Measurements from ENCODE around the gene MRPL36.

MRPL36 gene

GRCh38 chr5:1765880-1766235, 33.8 kb downstream of the MRPL36 start:
- POLR2A ChIA-PET = no interaction called here
- no peak for DNase-seq
- CTCF ChIA-PET = no interaction called here

GRCh38 chr5:1765141-1765879, 34.3 kb downstream of the MRPL36 start:
- CTCF ChIA-PET = no interaction called here
- no peak overlapping the region for H3K27ac ChIP-seq (ENCODE audit: insufficient read depth in 1 of 2, low read depth in 1 of 2, low read length in 2 of 2, poor library complexity in 1 of 2, severe bottlenecking in 2 of 2)
- no peaks in the 10 kb centered on the region for H3K36me3 ChIP-seq (ENCODE audit: control insufficient read depth in 4 of 4, insufficient read depth in 4 of 4, low read length in 3 of 4)
- peaks cover 0 to 48% (median 19%) of the 10 kb centered on the region in 5 experiments for H3K27me3 ChIP-seq (replicated peaks in 2 of 5; ENCODE audit: control insufficient read depth in 4 of 5, insufficient read depth in 5 of 5, low read length in 4 of 5)
- H3K4me3 ChIP-seq (ENCODE audit: control insufficient read depth in 1 of 7, extremely low read depth in 1 of 7, insufficient read depth in 4 of 7, low read depth in 2 of 7, low read length in 6 of 7) = no peak overlapping the region
- POLR2A ChIA-PET = no interaction called here
- WGBS (ENCODE audit: insufficient coverage) = 89% methylated on average over 8 of the region's 15 CpGs
- no peak for DNase-seq
- H3K9me3 ChIP-seq (ENCODE audit: control extremely low read depth in 1 of 5, control insufficient read depth in 4 of 5, insufficient read depth in 2 of 5, low read depth in 1 of 5, low read length in 4 of 5) = peaks cover 0 to 3% (median 0%) of the 10 kb centered on the region in 5 experiments
- H3K4me1 ChIP-seq (ENCODE audit: control extremely low read depth in 1 of 4, control insufficient read depth in 4 of 4, insufficient read depth in 4 of 4, low read length in 3 of 4) = no peaks in the 10 kb centered on the region

More at GRCh38 chr5:1765880-1766235, 33.8 kb downstream of the MRPL36 start:
- WGBS (ENCODE audit: insufficient coverage) = 100% methylated on average over 3 of the region's 3 CpGs
- no peak overlapping the region for H3K4me3 ChIP-seq (ENCODE audit: control insufficient read depth in 1 of 7, extremely low read depth in 1 of 7, insufficient read depth in 4 of 7, low read depth in 2 of 7, low read length in 6 of 7)
- no peaks in the 10 kb centered on the region for H3K4me1 ChIP-seq (ENCODE audit: control extremely low read depth in 1 of 4, control insufficient read depth in 4 of 4, insufficient read depth in 4 of 4, low read length in 3 of 4)
- H3K27me3 ChIP-seq (replicated peaks in 2 of 5; ENCODE audit: control insufficient read depth in 4 of 5, insufficient read depth in 5 of 5, low read length in 4 of 5) = peaks cover 0 to 50% (median 19%) of the 10 kb centered on the region in 5 experiments
- H3K27ac ChIP-seq (ENCODE audit: insufficient read depth in 1 of 2, low read depth in 1 of 2, low read length in 2 of 2, poor library complexity in 1 of 2, severe bottlenecking in 2 of 2) = no peak overlapping the region
- H3K9me3 ChIP-seq (ENCODE audit: control extremely low read depth in 1 of 5, control insufficient read depth in 4 of 5, insufficient read depth in 2 of 5, low read depth in 1 of 5, low read length in 4 of 5) = peaks cover 0 to 3% (median 0%) of the 10 kb centered on the region in 5 experiments
- no peaks in the 10 kb centered on the region for H3K36me3 ChIP-seq (ENCODE audit: control insufficient read depth in 4 of 4, insufficient read depth in 4 of 4, low read length in 3 of 4)

GRCh38 chr5:1764606-1764960, 35.1 kb downstream of the MRPL36 start:
- Histone ChIP-seq H3K9me3 (ENCODE audit: control extremely low read depth in 1 of 5, control insufficient read depth in 4 of 5, insufficient read depth in 2 of 5, low read depth in 1 of 5, low read length in 4 of 5) (peaks cover 0 to 3% (median 0%) of the 10 kb centered on the region in 5 experiments), H3K36me3 (ENCODE audit: control insufficient read depth in 4 of 4, insufficient read depth in 4 of 4, low read length in 3 of 4) (no peaks in the 10 kb centered on the region), H3K4me1 (ENCODE audit: control extremely low read depth in 1 of 4, control insufficient read depth in 4 of 4, insufficient read depth in 4 of 4, low read length in 3 of 4) (no peaks in the 10 kb centered on the region), H3K27ac (ENCODE audit: insufficient read depth in 1 of 2, low read depth in 1 of 2, low read length in 2 of 2, poor library complexity in 1 of 2, severe bottlenecking in 2 of 2) (no peak overlapping the region), H3K27me3 (replicated peaks in 2 of 5; ENCODE audit: control insufficient read depth in 4 of 5, insufficient read depth in 5 of 5, low read length in 4 of 5) (peaks cover 0 to 48% (median 19%) of the 10 kb centered on the region in 5 experiments), H3K4me3 (ENCODE audit: control insufficient read depth in 1 of 7, extremely low read depth in 1 of 7, insufficient read depth in 4 of 7, low read depth in 2 of 7, low read length in 6 of 7) (no peak overlapping the region)
- ChIA-PET POLR2A (no interaction called here), CTCF (no interaction called here)
- no peak for DNase-seq
- 94% methylated on average over 11 of the region's 11 CpGs for WGBS (ENCODE audit: insufficient coverage)

GRCh38 chr5:1763960-1764605, 35.6 kb downstream of the MRPL36 start:
- H3K27me3 ChIP-seq (replicated peaks in 2 of 5; ENCODE audit: control insufficient read depth in 4 of 5, insufficient read depth in 5 of 5, low read length in 4 of 5) = peaks cover 0 to 48% (median 19%) of the 10 kb centered on the region in 5 experiments
- POLR2A ChIA-PET = no interaction called here
- peaks cover 0 to 3% (median 0%) of the 10 kb centered on the region in 5 experiments for H3K9me3 ChIP-seq (ENCODE audit: control extremely low read depth in 1 of 5, control insufficient read depth in 4 of 5, insufficient read depth in 2 of 5, low read depth in 1 of 5, low read length in 4 of 5)
- H3K27ac ChIP-seq (ENCODE audit: insufficient read depth in 1 of 2, low read depth in 1 of 2, low read length in 2 of 2, poor library complexity in 1 of 2, severe bottlenecking in 2 of 2) = no peak overlapping the region
- H3K4me1 ChIP-seq (ENCODE audit: control extremely low read depth in 1 of 4, control insufficient read depth in 4 of 4, insufficient read depth in 4 of 4, low read length in 3 of 4) = no peaks in the 10 kb centered on the region
- CTCF ChIA-PET = no interaction called here
- H3K36me3 ChIP-seq (ENCODE audit: control insufficient read depth in 4 of 4, insufficient read depth in 4 of 4, low read length in 3 of 4) = no peaks in the 10 kb centered on the region
- WGBS (ENCODE audit: insufficient coverage) = 86% methylated on average over 32 of the region's 32 CpGs
- no peak overlapping the region for H3K4me3 ChIP-seq (ENCODE audit: control insufficient read depth in 1 of 7, extremely low read depth in 1 of 7, insufficient read depth in 4 of 7, low read depth in 2 of 7, low read length in 6 of 7)
- DNase-seq = no peak

- no peak overlapping the region for H3K4me3 ChIP-seq (ENCODE audit: control insufficient read depth in 1 of 7, extremely low read depth in 1 of 7, insufficient read depth in 4 of 7, low read depth in 2 of 7, low read length in 6 of 7)
- peaks cover 0 to 48% (median 19%) of the 10 kb centered on the region in 5 experiments for H3K27me3 ChIP-seq (replicated peaks in 2 of 5; ENCODE audit: control insufficient read depth in 4 of 5, insufficient read depth in 5 of 5, low read length in 4 of 5)
- ChIA-PET POLR2A (no interaction called here), CTCF (no interaction called here)
- H3K36me3 ChIP-seq (ENCODE audit: control insufficient read depth in 4 of 4, insufficient read depth in 4 of 4, low read length in 3 of 4) = no peaks in the 10 kb centered on the region
- H3K27ac ChIP-seq (ENCODE audit: insufficient read depth in 1 of 2, low read depth in 1 of 2, low read length in 2 of 2, poor library complexity in 1 of 2, severe bottlenecking in 2 of 2) = no peak overlapping the region
- H3K4me1 ChIP-seq (ENCODE audit: control extremely low read depth in 1 of 4, control insufficient read depth in 4 of 4, insufficient read depth in 4 of 4, low read length in 3 of 4) = no peaks in the 10 kb centered on the region
- peaks cover 0 to 5% (median 0%) of the 10 kb centered on the region in 5 experiments for H3K9me3 ChIP-seq (ENCODE audit: control extremely low read depth in 1 of 5, control insufficient read depth in 4 of 5, insufficient read depth in 2 of 5, low read depth in 1 of 5, low read length in 4 of 5)
- peak; percentile 10 to 44 (median 40) for DNase-seq
- WGBS (ENCODE audit: insufficient coverage) = 42% methylated on average over 10 of the region's 15 CpGs
Observed at GRCh38 chr5:1763548-1763911, 36.1 kb downstream of the MRPL36 start.

- CTCF ChIA-PET = interaction anchor here (0.6 kb wide), 1 partner anchor 10 kb away, joined by 3 read pairs; no protein-coding TSS in a partner anchor
- H3K4me3 ChIP-seq (ENCODE audit: control insufficient read depth in 1 of 7, extremely low read depth in 1 of 7, insufficient read depth in 4 of 7, low read depth in 2 of 7, low read length in 6 of 7) = no peak overlapping the region
- 65% methylated on average over 11 of the region's 13 CpGs for WGBS (ENCODE audit: insufficient coverage)
- peaks cover 0 to 7% (median 0%) of the 10 kb centered on the region in 5 experiments for H3K9me3 ChIP-seq (ENCODE audit: control extremely low read depth in 1 of 5, control insufficient read depth in 4 of 5, insufficient read depth in 2 of 5, low read depth in 1 of 5, low read length in 4 of 5)
- no peaks in the 10 kb centered on the region for H3K36me3 ChIP-seq (ENCODE audit: control insufficient read depth in 4 of 4, insufficient read depth in 4 of 4, low read length in 3 of 4)
- H3K27me3 ChIP-seq (replicated peaks in 2 of 5; ENCODE audit: control insufficient read depth in 4 of 5, insufficient read depth in 5 of 5, low read length in 4 of 5) = peaks cover 0 to 48% (median 19%) of the 10 kb centered on the region in 5 experiments
- POLR2A ChIA-PET = no interaction called here
- DNase-seq = no peak
- no peaks in the 10 kb centered on the region for H3K4me1 ChIP-seq (ENCODE audit: control extremely low read depth in 1 of 4, control insufficient read depth in 4 of 4, insufficient read depth in 4 of 4, low read length in 3 of 4)
- no peak overlapping the region for H3K27ac ChIP-seq (ENCODE audit: insufficient read depth in 1 of 2, low read depth in 1 of 2, low read length in 2 of 2, poor library complexity in 1 of 2, severe bottlenecking in 2 of 2)
Observed at GRCh38 chr5:1762883-1763547, 36.6 kb downstream of the MRPL36 start.
